ENCODE results near the gene ALDH1L1.

DNA sequence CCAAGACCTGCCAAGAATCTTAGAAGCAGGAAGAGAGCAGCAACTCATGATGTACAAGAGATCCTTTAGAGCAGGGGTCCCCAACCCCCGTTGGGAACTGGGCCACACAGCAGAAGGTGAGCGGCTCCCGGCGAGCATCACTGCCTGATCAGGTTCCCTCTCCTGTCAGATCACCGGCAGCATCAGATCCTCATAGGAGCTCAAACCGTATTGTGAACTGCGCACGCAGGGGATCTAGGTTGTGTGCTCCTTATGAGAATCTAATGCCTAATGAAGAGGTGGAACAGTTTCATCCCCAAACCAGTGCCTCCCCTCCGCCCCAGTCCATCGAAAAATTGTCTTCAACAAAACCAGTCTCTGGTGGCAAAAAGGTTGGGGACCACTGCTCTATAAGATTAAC lies 110.2 kb downstream of the ALDH1L1 start:
- TF ChIP-seq POLR2A (conservative IDR thresholded peaks at IDR 0.05) (no peak), IRF1 (CRISPR knock-in tag; IDR thresholded peaks at IDR 0.05; ENCODE audit: borderline replicate concordance) (no peak), POLR2AphosphoS5 (IDR thresholded peaks at IDR 0.05; ENCODE audit: control insufficient read depth, insufficient read depth, low read depth, low read length) (no peak), CBX8 (IDR thresholded peaks at IDR 0.05; ENCODE audit: borderline replicate concordance, extremely low read depth, low read depth, low read length, poor library complexity, severe bottlenecking) (no peak), ZNF232 (CRISPR knock-in tag; IDR thresholded peaks at IDR 0.05) (no peak), ZNF707 (CRISPR knock-in tag; conservative IDR thresholded peaks at IDR 0.05) (no peak), BRCA1 (IDR thresholded peaks at IDR 0.05) (no peak), BRCA1 (CRISPR knock-in tag; IDR thresholded peaks at IDR 0.05) (no peak), CBX5 (IDR thresholded peaks at IDR 0.05; ENCODE audit: borderline replicate concordance, low read depth) (no peak)
- TF ChIP-seq, protein P1, sequence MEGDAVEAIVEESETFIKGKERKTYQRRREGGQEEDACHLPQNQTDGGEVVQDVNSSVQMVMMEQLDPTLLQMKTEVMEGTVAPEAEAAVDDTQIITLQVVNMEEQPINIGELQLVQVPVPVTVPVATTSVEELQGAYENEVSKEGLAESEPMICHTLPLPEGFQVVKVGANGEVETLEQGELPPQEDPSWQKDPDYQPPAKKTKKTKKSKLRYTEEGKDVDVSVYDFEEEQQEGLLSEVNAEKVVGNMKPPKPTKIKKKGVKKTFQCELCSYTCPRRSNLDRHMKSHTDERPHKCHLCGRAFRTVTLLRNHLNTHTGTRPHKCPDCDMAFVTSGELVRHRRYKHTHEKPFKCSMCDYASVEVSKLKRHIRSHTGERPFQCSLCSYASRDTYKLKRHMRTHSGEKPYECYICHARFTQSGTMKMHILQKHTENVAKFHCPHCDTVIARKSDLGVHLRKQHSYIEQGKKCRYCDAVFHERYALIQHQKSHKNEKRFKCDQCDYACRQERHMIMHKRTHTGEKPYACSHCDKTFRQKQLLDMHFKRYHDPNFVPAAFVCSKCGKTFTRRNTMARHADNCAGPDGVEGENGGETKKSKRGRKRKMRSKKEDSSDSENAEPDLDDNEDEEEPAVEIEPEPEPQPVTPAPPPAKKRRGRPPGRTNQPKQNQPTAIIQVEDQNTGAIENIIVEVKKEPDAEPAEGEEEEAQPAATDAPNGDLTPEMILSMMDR (IDR thresholded peaks at IDR 0.05 in 2 of 3, conservative IDR thresholded peaks at IDR 0.05 in 1 of 3; ENCODE audit: insufficient read depth in 2 of 3, low read depth in 1 of 3, low read length in 3 of 3), result no peak
- TF ChIP-seq, protein P2, sequence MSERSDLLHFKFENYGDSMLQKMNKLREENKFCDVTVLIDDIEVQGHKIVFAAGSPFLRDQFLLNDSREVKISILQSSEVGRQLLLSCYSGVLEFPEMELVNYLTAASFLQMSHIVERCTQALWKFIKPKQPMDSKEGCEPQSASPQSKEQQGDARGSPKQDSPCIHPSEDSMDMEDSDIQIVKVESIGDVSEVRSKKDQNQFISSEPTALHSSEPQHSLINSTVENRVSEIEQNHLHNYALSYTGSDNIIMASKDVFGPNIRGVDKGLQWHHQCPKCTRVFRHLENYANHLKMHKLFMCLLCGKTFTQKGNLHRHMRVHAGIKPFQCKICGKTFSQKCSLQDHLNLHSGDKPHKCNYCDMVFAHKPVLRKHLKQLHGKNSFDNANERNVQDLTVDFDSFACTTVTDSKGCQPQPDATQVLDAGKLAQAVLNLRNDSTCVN (CRISPR knock-in tag; IDR thresholded peaks at IDR 0.05), result no peak
